ENCODE data around the gene EBP.
A peak's percentile ranks its signal among the peaks of the same experiment; 100 is the strongest.
"Not testable (repeated sequence)": the region's sequence is repeated elsewhere in the genome, so short reads cannot be mapped to it uniquely, and the experiment has no call there.

Gene EBP

DNA sequence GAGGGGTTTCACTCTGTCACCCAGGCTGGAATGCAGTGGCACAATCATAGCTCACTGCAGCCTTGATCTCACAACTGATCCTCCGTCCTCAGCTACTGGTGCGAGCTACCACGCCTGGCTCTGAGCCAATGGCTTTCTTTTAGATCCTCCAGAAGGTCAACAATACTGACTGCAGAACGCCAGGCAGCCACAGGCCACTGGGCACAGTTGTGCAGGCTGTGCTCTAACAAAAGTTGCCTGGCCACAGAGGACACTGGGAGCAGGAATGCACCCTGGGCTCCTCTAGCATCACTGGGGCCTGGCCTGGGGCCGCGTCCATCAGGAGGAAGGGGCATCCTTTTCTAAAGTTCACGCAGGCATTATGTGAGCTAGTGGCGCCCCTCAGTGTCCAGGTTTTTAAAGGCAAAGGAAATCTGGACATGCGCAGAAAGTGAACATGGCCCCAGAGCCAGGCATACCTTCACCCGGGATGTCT, 27.7 kb upstream of the EBP start:
- peak; percentile 41 for DNase-seq (ENCODE audit: low read depth)

DNA sequence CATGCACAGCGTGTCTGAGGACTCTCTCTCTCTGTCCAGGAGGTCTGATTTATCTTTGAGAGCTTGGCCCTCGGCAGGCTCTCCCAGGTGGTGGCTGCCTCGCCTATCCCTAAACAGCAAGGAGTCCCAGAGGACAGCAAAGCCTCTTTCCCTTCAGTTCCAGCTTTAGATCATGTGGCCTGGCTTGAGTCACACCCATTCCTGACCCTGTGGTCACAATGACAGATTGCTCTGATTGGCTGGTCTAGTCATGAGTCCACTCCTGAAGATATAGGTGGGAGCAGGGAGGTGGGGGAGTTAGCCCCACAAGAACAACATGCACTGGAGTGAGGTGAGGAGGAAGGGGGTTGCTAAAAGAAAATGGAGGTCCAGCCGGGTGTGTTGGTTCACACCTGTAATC, 24.9 kb upstream of the EBP start:
- DNase-seq (ENCODE audit: low read depth): no peak

DNA sequence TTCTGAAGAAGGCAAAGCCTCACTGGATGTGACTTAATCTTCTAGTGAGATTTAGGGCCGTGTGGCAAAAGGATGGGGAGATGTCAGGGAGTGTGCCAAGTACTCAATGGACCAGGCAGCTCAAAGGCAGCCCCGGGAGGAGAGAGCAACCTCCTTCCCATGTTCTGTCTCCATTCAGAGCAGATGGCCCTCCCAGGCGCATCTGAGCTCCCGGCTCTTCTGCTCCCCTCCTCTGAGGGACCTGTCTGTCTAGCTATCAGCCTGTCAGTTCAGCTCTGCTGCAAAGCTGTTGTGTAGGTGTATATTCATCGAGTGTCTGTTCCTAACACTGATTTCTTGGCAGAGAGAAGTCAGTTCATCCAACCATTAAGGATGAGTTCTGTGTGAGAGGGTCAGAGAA, 23.7 kb upstream of the EBP start:
- DNase-seq (ENCODE audit: low read depth): no peak

GRCh38 chrX:48498374-48498809, 23.2 kb upstream of the EBP start:
- peak; percentile 84 for DNase-seq (ENCODE audit: low read depth)

GRCh38 chrX:48504261-48504660, 17.3 kb upstream of the EBP start:
- no peak for DNase-seq (ENCODE audit: low read depth)

DNA sequence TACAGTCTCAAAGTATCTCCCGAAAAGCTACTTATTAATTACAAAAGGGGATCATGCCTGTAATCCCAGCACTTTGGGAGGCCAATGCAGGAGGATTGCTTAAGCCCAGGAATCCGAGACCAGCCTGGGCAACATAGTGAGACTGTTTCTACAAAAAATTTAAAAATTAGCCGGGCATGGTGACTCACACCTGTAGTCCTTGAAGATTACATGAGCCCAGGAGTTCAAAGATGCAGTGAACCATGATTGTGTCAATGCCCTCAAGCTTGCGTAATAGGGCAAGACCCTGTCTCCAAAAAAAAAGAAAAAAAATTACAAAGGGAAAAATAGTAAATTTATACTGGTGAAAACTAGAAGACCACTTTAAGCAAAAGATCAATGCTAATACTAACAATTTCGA, 16.1 kb upstream of the EBP start:
- DNase-seq (ENCODE audit: low read depth): peak; percentile 27

DNA sequence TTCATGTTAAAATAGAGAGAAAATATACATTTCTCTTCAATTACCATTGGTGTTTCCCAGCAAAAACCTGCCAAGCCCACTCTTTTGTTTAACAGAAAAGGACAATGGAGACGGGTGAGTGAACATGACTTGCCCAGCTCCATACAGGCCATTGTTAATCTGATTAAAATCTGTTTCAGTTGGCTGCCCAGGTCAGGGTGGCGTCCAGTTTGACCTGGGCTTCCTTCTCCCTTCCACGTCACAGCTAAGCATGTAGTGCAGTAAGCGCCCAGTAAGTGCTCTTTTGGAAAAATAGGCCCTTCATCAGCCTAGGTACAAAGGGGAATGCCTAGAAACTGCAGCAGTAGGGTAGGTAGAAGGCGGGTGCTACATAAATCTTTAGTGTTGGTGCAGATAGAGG, 14.4 kb upstream of the EBP start:
- DNase-seq (ENCODE audit: low read depth): no peak

GRCh38 chrX:48508400-48509244, 13.0 kb upstream of the EBP start, which contains the start of gene PORCN:
TSS of gene PORCN (plus strand) at chrX:48508992. CDS start at chrX:48509821, 829 bp downstream.
- peak; percentile 40 for DNase-seq (ENCODE audit: low read depth)

GRCh38 chrX:48509245-48509590, 12.4 kb upstream of the EBP start:
- DNase-seq (ENCODE audit: low read depth): no peak

- DNase-seq (ENCODE audit: low read depth): no peak
Measured at GRCh38 chrX:48509619-48510018, 12.0 kb upstream of the EBP start.

DNA sequence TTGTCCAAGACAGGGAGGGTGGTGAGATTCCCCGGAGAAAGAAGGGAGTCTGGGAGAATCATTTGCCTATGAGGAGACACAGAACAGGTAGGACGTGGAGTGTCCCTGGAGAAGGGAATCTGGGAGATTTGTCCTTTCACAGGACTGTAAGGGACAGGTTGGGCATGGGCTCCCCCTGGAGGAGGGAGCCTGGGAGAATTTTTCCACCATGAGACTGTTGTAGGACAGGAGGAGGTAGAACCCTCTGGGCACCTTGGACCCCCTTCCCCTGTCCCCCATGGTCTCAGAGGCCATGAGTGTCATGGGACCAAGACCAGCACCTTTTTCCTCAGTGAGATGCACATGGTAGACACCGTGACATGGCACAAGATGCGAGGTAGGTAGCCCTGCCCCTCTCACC, 10.0 kb upstream of the EBP start:
- DNase-seq (ENCODE audit: low read depth): no peak

- DNase-seq (ENCODE audit: low read depth): no peak
Measured at GRCh38 chrX:48512371-48512935, 9.2 kb upstream of the EBP start.

DNA sequence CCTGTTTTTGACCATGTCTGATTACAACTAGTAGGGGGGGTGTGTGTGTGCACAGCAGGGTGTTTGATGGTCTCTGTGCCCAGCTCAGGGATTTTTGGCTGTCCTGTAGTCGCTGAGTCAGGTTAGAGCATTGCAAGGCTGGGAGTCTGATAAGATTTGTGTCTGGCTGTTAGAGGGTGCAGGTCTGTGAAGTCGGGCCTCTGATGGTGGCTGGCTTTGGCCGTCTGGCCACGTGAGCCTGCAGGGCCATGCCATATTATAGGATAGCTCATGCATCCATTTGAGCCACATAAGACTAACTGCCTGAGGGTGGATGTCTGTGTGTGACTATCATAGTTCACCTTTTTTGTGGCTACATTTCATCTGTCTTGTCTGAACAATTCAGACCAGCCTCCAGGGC, 7.9 kb upstream of the EBP start:
- no peak for DNase-seq (ENCODE audit: low read depth)

DNA sequence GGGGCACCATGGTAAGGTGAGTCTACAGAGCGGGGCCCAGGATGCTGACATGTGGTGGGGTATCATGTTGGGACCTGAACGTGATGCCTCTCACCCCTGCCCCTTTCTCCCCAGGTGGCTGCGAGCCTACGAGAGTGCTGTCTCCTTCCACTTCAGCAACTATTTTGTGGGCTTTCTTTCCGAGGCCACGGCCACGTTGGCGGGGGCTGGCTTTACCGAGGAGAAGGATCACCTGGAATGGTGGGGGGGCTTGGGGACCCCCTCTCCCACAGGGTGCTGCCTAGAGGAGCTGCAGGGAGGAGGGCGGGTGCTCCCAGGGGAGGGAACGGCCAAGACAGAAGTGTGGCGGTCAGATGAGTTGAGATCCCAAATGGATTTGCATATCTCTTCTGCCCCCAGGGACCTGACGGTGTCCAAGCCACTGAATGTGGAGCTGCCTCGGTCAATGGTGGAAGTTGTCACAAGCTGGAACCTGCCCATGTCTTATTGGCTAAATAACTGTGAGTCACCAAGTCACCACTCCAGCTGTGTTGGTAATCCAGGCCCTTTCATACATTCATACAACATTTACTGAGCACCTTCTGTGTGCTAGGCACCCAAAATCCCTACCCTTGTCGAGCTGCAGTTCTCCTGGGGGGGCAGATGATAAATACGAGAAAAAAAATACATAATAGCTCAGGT, 7.3 kb upstream of the EBP start:
- DNase-seq (ENCODE audit: low read depth): no peak

- no peak for DNase-seq (ENCODE audit: low read depth)
Measured at GRCh38 chrX:48514868-48515460, 6.6 kb upstream of the EBP start.

DNA sequence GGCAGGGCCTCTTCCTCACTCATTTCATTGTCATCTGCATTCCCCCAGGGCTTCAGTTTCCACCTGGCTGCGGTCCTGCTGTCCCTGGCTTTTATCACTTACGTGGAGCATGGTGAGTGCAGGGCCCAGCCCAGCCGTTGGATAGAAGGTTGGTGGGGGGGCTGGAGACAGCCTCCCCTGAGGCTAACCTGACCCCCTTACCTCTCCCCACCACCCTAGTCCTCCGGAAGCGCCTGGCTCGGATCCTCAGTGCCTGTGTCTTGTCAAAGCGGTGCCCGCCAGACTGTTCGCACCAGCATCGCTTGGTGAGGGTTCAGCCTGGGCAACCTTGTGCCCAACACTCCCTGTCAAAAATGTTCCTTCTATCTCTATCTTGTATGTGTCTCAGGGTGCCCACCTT, 5.8 kb upstream of the EBP start:
- no peak for DNase-seq (ENCODE audit: low read depth)

- no peak for DNase-seq (ENCODE audit: low read depth)
Measured at GRCh38 chrX:48516285-48516684, 5.3 kb upstream of the EBP start.

- DNase-seq (ENCODE audit: low read depth): no peak
Measured at GRCh38 chrX:48516987-48517386, 4.6 kb upstream of the EBP start.

DNA sequence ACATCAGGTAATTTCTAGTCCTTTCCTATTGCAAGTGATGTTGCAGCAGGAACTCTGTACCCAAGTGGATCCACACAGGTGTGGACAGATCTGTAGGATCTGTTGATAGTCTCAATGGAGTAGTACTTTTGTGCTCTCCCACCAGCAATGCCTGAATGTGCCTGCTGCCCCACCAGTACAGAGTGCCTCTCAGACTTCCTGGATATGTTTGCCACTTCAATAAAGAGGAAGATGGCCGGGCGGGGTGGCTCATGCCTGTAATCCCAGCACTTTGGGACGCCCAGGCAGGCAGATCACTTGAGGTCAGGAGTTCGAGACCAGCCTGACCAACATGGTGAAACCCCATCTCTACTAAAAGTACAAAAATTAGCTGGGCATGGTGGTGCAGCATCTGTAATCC, 2.1 kb upstream of the EBP start:
- not testable (repeated sequence) for DNase-seq (ENCODE audit: low read depth)

DNA sequence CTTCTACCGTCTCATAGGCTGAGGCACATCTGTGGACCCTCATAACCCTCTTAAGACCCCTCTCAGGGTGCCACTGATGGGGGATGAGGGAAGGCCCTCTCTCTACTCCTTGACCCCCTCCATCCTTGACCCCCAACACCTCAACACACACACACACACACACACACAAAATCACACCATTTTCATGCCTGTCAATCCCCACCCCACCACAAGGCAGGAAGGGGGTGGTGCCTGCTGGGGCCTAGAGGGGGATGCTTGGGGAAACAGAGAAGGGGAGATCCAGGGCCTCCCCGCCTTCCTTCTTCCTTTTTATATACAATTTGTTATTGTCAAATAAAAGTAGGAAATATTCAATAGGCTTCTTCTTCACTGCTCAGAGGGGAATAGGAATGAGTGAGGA, 1.2 kb upstream of the EBP start:
- no peak for DNase-seq (ENCODE audit: low read depth)

DNA sequence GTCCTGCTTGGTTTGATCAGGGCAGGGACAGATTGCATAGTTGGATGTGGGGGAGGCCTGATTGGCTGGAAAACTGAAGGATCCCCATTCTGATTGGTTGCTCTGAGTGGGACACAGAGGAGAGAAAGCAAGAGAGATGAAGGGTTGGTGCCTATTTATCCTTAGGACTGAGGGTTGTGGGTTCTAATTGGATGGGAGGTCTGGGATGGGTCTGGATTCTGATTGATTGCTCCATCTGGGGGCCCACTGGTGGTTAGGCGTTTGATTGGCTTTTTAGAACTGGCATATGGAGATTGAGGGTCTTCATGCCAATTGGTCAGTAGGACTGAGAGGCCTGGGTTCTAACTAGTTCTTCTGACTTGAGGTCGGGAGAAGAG, 644 bp upstream of the EBP start:
- no peak for DNase-seq (ENCODE audit: low read depth)

DNA sequence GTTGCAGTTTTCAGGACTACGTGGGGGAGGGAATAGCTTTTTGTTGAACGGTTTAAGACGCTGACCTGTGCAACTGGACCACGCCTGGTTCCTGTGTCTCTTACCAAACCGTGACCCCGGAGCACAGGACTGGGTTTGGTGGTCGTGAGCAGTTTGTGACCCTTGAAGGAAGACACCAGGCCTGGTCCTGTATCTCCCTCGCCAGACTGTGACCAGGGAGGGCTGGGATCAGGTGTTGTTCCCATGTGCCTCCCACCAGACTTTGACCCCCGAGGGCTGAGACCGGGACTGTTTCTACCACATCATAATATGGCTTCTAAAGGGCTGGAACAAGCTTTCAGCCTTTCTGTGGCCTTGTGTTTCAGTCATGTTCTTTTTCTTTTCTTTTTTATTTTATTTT, 683 bp downstream of the EBP start:
- DNase-seq (ENCODE audit: low read depth): no peak

DNA sequence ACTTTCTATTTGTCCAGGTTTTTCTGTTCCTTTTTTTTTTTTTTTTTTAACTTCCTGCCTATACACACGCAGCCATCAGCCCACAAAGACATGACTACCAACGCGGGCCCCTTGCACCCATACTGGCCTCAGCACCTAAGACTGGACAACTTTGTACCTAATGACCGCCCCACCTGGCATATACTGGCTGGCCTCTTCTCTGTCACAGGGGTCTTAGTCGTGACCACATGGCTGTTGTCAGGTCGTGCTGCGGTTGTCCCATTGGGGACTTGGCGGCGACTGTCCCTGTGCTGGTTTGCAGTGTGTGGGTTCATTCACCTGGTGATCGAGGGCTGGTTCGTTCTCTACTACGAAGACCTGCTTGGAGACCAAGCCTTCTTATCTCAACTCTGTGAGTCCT, 2.1 kb downstream of the EBP start:
- DNase-seq (ENCODE audit: low read depth): no peak
